NCI-H1048 (cell line): ENCODE measurements around the gene EP400.
"Not testable (repeated sequence)": the region's sequence is repeated elsewhere in the genome, so short reads cannot be mapped to it uniquely, and the experiment has no call there.

ENCODE experiments used
- DNase-seq: peaks from one replicate; lab custom pipeline; 2025; lab: John Stamatoyannopoulos, UW

EP400 gene

GRCh38 chr12:131950182-131950913 lies 606 bp downstream of the EP400 start:
- no peak for DNase-seq

- not testable (repeated sequence) for DNase-seq
Measured at GRCh38 chr12:131953810-131954209, 4.1 kb downstream of the EP400 start.

- DNase-seq, result not testable (repeated sequence)
Measured at GRCh38 chr12:131954460-131954859, 4.7 kb downstream of the EP400 start.

DNA sequence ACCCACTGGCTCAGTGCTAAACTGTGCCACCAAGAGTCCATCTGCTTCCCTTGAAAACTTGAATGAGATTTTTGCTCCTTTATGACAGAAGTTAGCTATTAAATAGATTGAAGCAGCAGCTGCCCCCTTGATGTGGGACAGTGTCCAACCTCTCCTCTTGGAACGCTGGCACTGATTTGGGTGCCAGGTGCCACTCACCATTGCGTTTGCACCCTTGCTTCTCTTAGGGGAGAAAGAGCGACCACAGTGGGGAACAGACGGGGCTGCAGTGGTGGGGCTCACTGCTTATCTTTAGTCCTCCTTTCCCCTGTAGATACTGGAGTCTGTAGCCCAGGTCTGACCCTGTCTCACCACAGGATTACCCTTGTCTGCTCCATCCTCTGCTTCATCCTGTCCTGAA lies 9.4 kb downstream of the EP400 start:
- DNase-seq, result no peak

DNA sequence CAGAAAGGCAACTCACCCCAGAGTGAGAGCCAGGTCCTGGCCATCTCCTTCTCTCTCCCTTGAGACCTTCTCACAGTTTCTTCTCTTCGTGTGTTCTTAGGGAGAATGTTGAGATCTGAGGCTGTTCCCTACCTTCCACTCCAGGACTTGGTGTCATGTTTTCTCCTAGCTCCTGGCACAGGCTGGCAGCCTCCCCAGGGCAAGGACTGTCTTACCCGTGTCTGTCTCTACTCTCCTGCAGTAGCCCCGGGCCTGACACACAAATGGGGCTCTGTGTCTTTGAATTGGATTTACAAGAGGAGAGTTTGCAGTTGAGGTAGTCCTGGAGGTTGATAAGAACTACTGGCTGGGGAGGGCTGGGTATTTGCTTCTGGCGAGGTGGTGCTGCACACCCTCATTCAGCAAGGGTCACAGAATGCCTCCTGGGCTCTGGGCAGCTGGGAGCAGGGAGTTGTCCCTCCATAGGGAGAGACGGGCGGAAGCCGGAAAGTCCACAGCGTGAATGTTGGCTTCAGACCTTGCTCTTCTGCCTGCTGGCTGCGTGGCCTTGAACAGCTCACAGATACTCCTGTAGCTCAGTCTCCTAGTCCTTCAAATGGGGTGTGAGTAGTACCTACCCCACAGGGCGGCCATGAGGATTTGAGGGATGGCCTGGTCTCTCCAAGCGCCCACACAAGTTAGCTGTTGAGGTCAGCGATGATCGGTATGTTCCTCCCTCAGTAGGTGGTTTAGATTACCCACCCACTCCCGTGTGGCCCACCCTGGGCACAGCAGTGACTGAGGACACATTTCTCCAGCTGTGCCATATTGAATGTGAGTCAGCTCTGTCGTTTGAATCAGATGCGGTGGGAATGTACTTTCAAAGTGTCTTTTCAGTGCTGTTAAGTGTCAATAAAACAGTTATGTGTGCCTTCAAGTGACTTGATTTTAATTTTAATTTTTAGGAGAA lies 10.2 kb downstream of the EP400 start:
- DNase-seq, result no peak

GRCh38 chr12:131960590-131961325 lies 11.0 kb downstream of the EP400 start:
- DNase-seq, result not testable (repeated sequence)

GRCh38 chr12:131961328-131961727 lies 11.6 kb downstream of the EP400 start:
- DNase-seq, result not testable (repeated sequence)

DNA sequence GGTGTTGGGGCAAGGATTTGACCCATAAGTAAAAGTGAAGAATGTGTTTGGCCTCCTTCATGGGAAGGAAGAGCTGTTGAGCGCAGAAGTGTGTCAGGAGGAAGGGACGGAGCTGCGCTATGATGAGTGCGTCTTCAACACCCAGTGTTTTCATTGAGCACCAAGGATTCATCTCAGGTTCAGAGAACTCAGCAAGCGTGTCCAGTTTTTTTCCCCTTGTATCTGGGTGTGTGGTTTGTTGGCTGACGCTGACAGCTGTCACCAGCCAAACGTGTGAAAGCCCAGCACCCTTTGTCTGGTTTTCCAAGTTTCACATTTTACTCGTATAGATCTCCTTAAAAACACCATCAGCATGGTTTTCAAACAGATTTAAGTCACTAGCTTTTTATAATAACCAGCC lies 12.3 kb downstream of the EP400 start:
- DNase-seq, result no peak

DNA sequence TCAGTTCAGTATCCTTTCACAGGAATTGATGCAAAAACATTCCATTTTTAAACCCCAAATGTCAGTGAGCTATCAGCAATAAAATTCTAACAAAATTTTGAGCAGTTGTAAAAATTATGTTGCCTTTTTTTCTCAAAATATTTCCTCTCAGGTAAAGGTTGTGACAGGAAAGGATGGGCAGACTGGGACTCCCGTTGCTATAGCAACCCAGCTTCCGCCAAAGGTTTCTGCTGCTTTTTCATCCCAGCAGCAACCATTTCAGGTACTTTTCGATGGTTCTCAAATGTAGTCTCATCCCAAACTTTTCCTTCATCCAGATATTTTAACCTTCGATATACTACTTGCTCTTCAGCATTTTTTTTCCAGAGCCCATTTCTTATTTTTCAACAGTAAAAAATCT lies 13.6 kb downstream of the EP400 start:
- DNase-seq, result no peak

DNA sequence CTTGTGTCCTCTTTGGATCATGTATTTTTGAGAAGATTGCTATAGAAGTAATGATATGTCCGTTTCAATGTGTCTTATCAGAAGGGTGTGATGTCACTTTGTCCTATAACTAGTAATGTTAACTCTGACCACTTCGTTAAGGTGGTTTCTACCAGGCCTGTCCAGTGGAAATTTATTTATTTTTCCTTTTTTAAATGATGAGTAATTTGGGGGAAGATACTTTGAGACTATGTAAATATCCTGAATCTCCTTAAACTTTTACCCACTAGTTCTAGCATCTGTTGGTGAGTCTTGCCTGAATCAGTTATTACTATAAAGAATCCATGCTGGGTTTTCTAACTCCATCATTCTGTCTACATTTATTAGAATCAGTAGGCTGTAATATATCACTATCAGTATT lies 15.3 kb downstream of the EP400 start:
- DNase-seq, result no peak

- no peak for DNase-seq
Measured at GRCh38 chr12:131971226-131971625, 21.5 kb downstream of the EP400 start.

DNA sequence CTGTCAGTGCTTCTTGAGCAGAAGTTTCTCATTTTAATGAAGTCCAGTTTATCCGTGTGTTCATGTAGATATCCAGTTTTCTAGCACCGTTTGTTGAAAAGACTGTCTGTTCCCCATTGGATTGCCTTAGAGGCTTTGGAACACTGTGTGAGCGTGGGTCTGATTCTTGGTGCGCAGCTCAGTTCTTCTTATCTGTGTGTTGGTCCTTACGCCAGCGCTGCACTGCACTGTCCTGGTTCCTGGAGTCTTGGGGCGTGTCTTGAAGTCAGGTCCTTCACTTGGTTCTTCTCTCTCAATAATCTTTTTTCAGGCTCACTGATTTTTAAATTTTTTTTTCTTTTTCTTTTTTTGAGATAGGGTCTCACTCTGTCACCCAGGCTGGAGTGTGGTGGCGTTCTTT lies 25.5 kb downstream of the EP400 start:
- no peak for DNase-seq

GRCh38 chr12:131979606-131980005 lies 29.9 kb downstream of the EP400 start:
- no peak for DNase-seq

DNA sequence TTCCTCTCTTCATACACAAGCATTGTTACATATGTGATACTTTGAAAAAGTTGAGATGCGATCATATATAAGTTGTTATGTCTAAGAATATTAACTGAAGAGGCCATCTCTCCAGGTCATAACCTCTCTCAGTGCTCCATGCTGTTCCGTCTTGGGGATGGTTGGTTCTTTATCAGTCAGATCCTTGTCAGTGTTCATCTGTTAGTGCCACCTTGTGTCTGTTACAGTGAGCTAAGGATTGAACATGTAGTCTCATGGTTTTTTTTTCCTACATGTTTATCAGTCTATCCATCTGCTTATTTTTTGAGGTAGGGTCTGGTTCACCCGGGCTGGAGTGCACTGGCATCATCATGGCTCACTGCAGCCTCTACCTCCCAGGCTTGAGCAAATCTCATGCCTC lies 30.5 kb downstream of the EP400 start:
- DNase-seq, result no peak

DNA sequence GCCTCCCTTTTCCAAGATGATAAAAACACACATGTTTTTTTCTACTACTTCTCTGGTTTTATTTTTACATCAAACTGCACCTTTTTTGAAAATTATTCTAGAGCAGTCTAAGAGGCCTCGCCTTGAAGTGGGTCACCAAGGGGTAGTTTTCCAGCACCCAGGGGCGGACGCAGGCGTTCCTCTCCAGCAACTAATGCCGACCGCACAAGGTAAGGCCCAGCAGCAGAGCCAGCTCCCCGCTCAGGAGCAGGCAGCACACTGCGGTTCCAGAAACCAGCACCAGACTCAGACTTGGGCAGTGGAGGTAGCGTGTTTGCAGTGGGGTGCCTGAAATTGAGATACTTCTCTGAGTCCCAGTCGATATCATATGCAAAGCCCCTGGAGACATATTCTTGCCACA lies 31.6 kb downstream of the EP400 start:
- DNase-seq, result no peak

- no peak for DNase-seq
Measured at GRCh38 chr12:131982041-131982440, 32.3 kb downstream of the EP400 start.

- DNase-seq, result no peak
Measured at GRCh38 chr12:131983026-131983425, 33.3 kb downstream of the EP400 start.

DNA sequence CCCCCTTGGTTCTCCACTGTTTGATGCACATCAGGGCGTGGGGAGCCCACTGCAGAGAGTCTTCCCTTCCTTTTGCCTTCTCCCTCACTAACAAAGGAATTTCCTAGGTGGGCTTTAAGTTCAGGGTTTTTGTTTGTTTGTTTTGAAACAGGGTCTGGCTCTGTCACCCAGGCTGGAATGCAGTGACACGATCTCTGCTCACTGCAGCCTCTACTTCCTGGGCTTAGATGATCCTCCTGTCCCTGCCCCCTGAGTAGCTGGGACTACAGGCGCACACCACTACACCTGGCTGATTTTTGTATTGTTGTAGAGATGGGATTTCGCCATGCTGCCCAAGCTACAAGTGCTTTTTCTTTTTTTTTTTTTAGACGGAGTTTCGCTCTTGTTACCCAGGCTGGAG lies 33.8 kb downstream of the EP400 start:
- no peak for DNase-seq

DNA sequence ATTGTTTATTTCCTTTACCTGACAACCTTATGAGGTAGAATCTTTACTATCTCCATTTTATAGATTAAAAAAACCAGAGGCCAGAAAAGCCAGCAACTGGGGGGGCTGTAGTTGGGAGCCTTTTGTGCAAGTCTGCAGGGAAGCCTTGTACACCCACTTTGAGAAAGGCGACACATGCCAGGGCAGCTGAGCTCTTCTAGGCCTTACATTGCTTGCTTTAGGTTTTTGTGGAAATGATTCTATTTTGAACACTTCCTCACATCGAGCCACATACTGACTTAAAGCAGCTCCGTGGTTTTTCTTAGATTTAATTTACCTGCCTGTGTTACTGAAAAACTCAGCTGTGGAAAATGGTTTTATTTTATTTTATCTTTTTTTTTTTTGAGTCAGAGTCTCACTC lies 34.6 kb downstream of the EP400 start:
- no peak for DNase-seq

DNA sequence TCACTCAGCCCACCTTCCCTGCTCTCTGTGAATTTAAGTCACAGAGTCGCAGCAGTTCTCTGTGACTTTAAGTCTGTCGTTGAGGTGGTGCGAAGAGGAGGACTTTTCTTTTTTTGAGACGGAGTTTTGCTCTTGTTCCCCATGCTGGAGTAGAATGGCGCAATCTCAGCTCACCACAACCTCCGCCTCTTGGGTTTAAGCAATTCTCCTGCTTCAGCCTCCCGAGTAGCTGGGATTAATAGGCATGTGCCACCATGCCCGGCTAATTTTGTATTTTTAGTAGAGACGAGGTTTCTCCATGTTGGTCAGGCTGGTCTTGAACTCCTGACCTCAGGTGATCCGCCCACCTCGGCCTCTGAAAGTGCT lies 35.8 kb downstream of the EP400 start:
- DNase-seq, result not testable (repeated sequence)

DNA sequence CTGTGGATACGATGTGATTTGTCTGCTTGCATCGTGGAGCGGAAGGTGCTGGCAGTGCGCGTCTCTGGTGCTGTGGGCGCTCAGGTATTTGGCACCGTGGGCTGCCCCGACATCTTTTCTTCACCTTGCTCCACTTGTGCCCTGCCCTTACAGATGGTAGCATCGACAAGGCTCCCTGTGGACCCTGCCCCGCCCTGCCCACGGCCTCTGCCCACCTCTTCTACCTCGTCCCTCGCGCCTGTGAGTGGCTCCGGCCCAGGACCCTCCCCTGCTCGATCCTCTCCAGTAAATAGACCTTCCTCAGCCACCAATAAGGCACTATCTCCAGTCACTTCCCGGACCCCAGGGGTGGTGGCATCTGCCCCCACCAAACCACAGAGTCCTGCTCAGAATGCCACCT lies 36.6 kb downstream of the EP400 start:
- no peak for DNase-seq

- DNase-seq, result no peak
Measured at GRCh38 chr12:131986910-131987309, 37.2 kb downstream of the EP400 start.

- no peak for DNase-seq
Measured at GRCh38 chr12:131987552-131987951, 37.8 kb downstream of the EP400 start.
